Caco-2 (cell line): Measurements from ENCODE around the gene STX8. TPM values are rescaled to one million over a fixed set of nuclear protein-coding genes. Genes with fewer than 3 reads are reported as not detected.

Experiments used
- BruUV-seq: library from RNA; stranded (reverse); fragments of 400-500 nt; replicated peaks from 2 replicates; lab custom pipeline; 2021; lab: Mats Ljungman, UMichigan
- CTCF ChIA-PET: fragments of 300-600 bp; sonication (Branson Sonifier 250); formaldehyde crosslinking; loops from one replicate; lab custom pipeline; 2022; ENCODE audit warnings: antibody characterized with exemption; lab: Charles Lee
- POLR2A ChIA-PET: fragments of 300-600 bp; sonication (Branson Sonifier 250); formaldehyde crosslinking; loops from one replicate; lab custom pipeline; 2022; ENCODE audit warnings: antibody characterized with exemption; lab: Charles Lee
- DNase-seq, 2 experiments: peaks; one replicate each; pipeline versions ENCODE4 v3.0.0 to v3.0.0-alpha.2; 2020 to 2022
- H3K27me3 ChIP-seq: replicated peaks from 2 replicates; pipeline ENCODE4 v1.6.0; 2011; ENCODE audit warnings: low read length; ENCODE audit not compliant: control insufficient read depth, insufficient read depth
- H3K36me3 ChIP-seq: 2 replicates; pipeline ENCODE4 v1.5.1; 2011; ENCODE audit warnings: low read length; ENCODE audit not compliant: control insufficient read depth, insufficient read depth
- H3K4me1 ChIP-seq: fragments of 250-450 bp; sonication (Bioruptor Pico); 2 replicates; pipeline ENCODE4 v1.5.1; 2020; ENCODE audit warnings: mild to moderate bottlenecking
- H3K4me3 ChIP-seq: 2 replicates; pipeline ENCODE4 v1.5.1; 2011; ENCODE audit warnings: low read depth, mild to moderate bottlenecking, control low read depth, low read length
- H3K9me3 ChIP-seq: fragments of 250-450 bp; sonication (Bioruptor Pico); 2 replicates; pipeline ENCODE4 v1.5.1; 2020; ENCODE audit warnings: mild to moderate bottlenecking, moderate library complexity
- H3K27ac Mint-ChIP-seq: one replicate; pipeline ENCODE4 v1.8.0; 2022; ENCODE audit warnings: mixed read lengths; ENCODE audit not compliant: unreplicated experiment
- H3K27me3 Mint-ChIP-seq: one replicate; pipeline ENCODE4 v1.8.0; 2022; ENCODE audit warnings: mixed read lengths; ENCODE audit not compliant: insufficient read depth, unreplicated experiment
- H3K36me3 Mint-ChIP-seq: one replicate; pipeline ENCODE4 v1.8.0; 2022; ENCODE audit warnings: mild to moderate bottlenecking, mixed read lengths; ENCODE audit not compliant: insufficient read depth, unreplicated experiment
- H3K4me1 Mint-ChIP-seq: one replicate; pipeline ENCODE4 v1.8.0; 2022; ENCODE audit warnings: low read depth, mixed read lengths; ENCODE audit not compliant: unreplicated experiment
- H3K4me3 Mint-ChIP-seq: one replicate; pipeline ENCODE4 v1.8.0; 2022; ENCODE audit warnings: mild to moderate bottlenecking, moderate library complexity, mixed read lengths; ENCODE audit not compliant: unreplicated experiment
- H3K9me3 Mint-ChIP-seq: one replicate; pipeline ENCODE4 v1.8.0; 2022; ENCODE audit warnings: mixed read lengths; ENCODE audit not compliant: unreplicated experiment
- CTCF ChIP-seq, 2 experiments: fragments of 200-600 bp in 1 of 2; IDR thresholded peaks; 1 replicate in 1 of 2; 2 replicates in 1 of 2; pipeline versions ENCODE4 v1.5.1 to v1.8.0; 2011 to 2022; ENCODE audit warnings: antibody characterized with exemption in 1 of 2, control low read depth in 1 of 2, inconsistent platforms in 1 of 2, low read depth in 1 of 2, low read length in 1 of 2, mild to moderate bottlenecking in 1 of 2, moderate library complexity in 1 of 2; ENCODE audit not compliant: insufficient read depth in 1 of 2, severe bottlenecking in 1 of 2, unreplicated experiment in 1 of 2
- intact Hi-C: fragments of 100-400 bp; cut with micrococcal nuclease; formaldehyde crosslinking; loops from one replicate; pipeline ENCODE4 v1.10.0; 2022; ENCODE audit not compliant: unreplicated experiment
- total RNA-seq: library from RNA; stranded (reverse); gene quantifications from 2 replicates; pipeline ENCODE4 v1.2.3, GENCODE V29; 2022

STX8 gene
- total RNA-seq, 1 experiment from 2014 or later = 22.6 TPM

GRCh38 chr17:9211133-9211765 is 364.4 kb downstream of the STX8 start:
- no peaks in the 10 kb centered on the region for H3K27me3 ChIP-seq
- no peak overlapping the region for H3K27ac Mint-ChIP-seq
- H3K36me3 Mint-ChIP-seq = no peaks in the 10 kb centered on the region
- no peak overlapping the region for H3K4me3 Mint-ChIP-seq
- H3K9me3 Mint-ChIP-seq = no peaks in the 10 kb centered on the region
- ChIA-PET POLR2A (no interaction called here), CTCF (no interaction called here)
- TF ChIP-seq CTCF (IDR thresholded peaks at IDR 0.05; ENCODE audit: insufficient read depth in 1 of 2, low read depth in 1 of 2, low read length in 1 of 2, severe bottlenecking in 1 of 2, unreplicated experiment in 1 of 2) = no peak
- H3K4me3 ChIP-seq = no peak overlapping the region
- intact Hi-C loops = no loop called here
- no peak for DNase-seq
- H3K9me3 ChIP-seq = no peaks in the 10 kb centered on the region
- 0 out of 2 replicates have a peak, but pooled peaks cover 4% of the 10 kb centered on the region for H3K4me1 ChIP-seq
- no peaks in the 10 kb centered on the region for H3K27me3 Mint-ChIP-seq
- H3K4me1 Mint-ChIP-seq = no peaks in the 10 kb centered on the region
- BruUV-seq = no TSS peak
- no peaks in the 10 kb centered on the region for H3K36me3 ChIP-seq

GRCh38 chr17:9209781-9210370 is 365.7 kb downstream of the STX8 start:
- Mint-ChIP-seq H3K36me3 (no peaks in the 10 kb centered on the region), H3K4me3 (no peak overlapping the region), H3K9me3 (no peaks in the 10 kb centered on the region), H3K27me3 (no peaks in the 10 kb centered on the region), H3K4me1 (no peaks in the 10 kb centered on the region), H3K27ac (no peak overlapping the region)
- Histone ChIP-seq H3K36me3 (no peaks in the 10 kb centered on the region), H3K9me3 (no peaks in the 10 kb centered on the region), H3K4me3 (no peak overlapping the region), H3K27me3 (no peaks in the 10 kb centered on the region), H3K4me1 (0 out of 2 replicates have a peak, but pooled peaks cover 4% of the 10 kb centered on the region)
- POLR2A ChIA-PET = no interaction called here
- TF ChIP-seq CTCF (IDR thresholded peaks at IDR 0.05; ENCODE audit: insufficient read depth in 1 of 2, low read depth in 1 of 2, low read length in 1 of 2, severe bottlenecking in 1 of 2, unreplicated experiment in 1 of 2) = no peak
- no TSS peak for BruUV-seq
- no peak for DNase-seq
- intact Hi-C loops = loop anchor here (5.0 kb wide), 1 partner anchor 82 kb away; no protein-coding TSS in a partner anchor
- CTCF ChIA-PET = no interaction called here

GRCh38 chr17:9209347-9209746 is 366.3 kb downstream of the STX8 start:
- H3K4me1 Mint-ChIP-seq = no peaks in the 10 kb centered on the region
- intact Hi-C loops = loop anchor here (5.0 kb wide), 1 partner anchor 83 kb away; no protein-coding TSS in a partner anchor
- H3K9me3 Mint-ChIP-seq = no peaks in the 10 kb centered on the region
- 0 out of 2 replicates have a peak, but pooled peaks cover 4% of the 10 kb centered on the region for H3K4me1 ChIP-seq
- H3K27me3 ChIP-seq = no peaks in the 10 kb centered on the region
- no peak overlapping the region for H3K27ac Mint-ChIP-seq
- H3K36me3 ChIP-seq = no peaks in the 10 kb centered on the region
- no peak overlapping the region for H3K4me3 ChIP-seq
- no peak overlapping the region for H3K4me3 Mint-ChIP-seq
- ChIA-PET POLR2A (no interaction called here), CTCF (no interaction called here)
- no peaks in the 10 kb centered on the region for H3K36me3 Mint-ChIP-seq
- DNase-seq = no peak
- no peak for TF ChIP-seq CTCF (IDR thresholded peaks at IDR 0.05; ENCODE audit: insufficient read depth in 1 of 2, low read depth in 1 of 2, low read length in 1 of 2, severe bottlenecking in 1 of 2, unreplicated experiment in 1 of 2)
- H3K27me3 Mint-ChIP-seq = no peaks in the 10 kb centered on the region
- H3K9me3 ChIP-seq = no peaks in the 10 kb centered on the region
- BruUV-seq = no TSS peak
